Measurements from ENCODE around the gene RPLP2.
A peak's percentile ranks its signal among the peaks of the same experiment; 100 is the strongest.

The RPLP2 gene

GRCh38 chr11:819129-819931 is 9.6 kb downstream of the RPLP2 start:
- in situ Hi-C loops (cut with HindIII; ENCODE audit: low pct_ligation_motif_present, low sequenced_read_pairs) = no loop called here
- Histone ChIP-seq H3K27ac (peak overlapping the region; percentile 79), H3K4me3 (ENCODE audit: low read depth, low read length) (peak overlapping the region; percentile 52), H3K27me3 (replicated peaks) (no peaks in the 10 kb centered on the region), H3K36me3 (replicated peaks) (peaks cover 12% of the 10 kb centered on the region)
- peak; percentile 64 for DNase-seq
- TF ChIP-seq CTCF (IDR thresholded peaks at IDR 0.05; ENCODE audit: low read depth, low read length, missing control alignments) = peak; percentile 14

GRCh38 chr11:819943-820649 is 10.3 kb downstream of the RPLP2 start:
- no peaks in the 10 kb centered on the region for H3K27me3 ChIP-seq (replicated peaks)
- peak overlapping the region; percentile 79 for H3K27ac ChIP-seq
- H3K36me3 ChIP-seq (replicated peaks) = peaks cover 16% of the 10 kb centered on the region
- in situ Hi-C loops (cut with HindIII; ENCODE audit: low pct_ligation_motif_present, low sequenced_read_pairs) = no loop called here
- no peak for DNase-seq
- peak overlapping the region; percentile 52 for H3K4me3 ChIP-seq (ENCODE audit: low read depth, low read length)
- no peak for TF ChIP-seq CTCF (IDR thresholded peaks at IDR 0.05; ENCODE audit: low read depth, low read length, missing control alignments)

- in situ Hi-C loops (cut with HindIII; ENCODE audit: low pct_ligation_motif_present, low sequenced_read_pairs) = no loop called here
- Histone ChIP-seq H3K27ac (no peak overlapping the region), H3K27me3 (replicated peaks) (no peaks in the 10 kb centered on the region), H3K4me3 (ENCODE audit: low read depth, low read length) (peak overlapping the region; percentile 52), H3K36me3 (replicated peaks) (peaks cover 20% of the 10 kb centered on the region)
- TF ChIP-seq CTCF (IDR thresholded peaks at IDR 0.05; ENCODE audit: low read depth, low read length, missing control alignments) = no peak
- DNase-seq = no peak
Measured at GRCh38 chr11:820655-821511, 11.1 kb downstream of the RPLP2 start.

GRCh38 chr11:821512-822371 is 12.0 kb downstream of the RPLP2 start:
- TF ChIP-seq CTCF (IDR thresholded peaks at IDR 0.05; ENCODE audit: low read depth, low read length, missing control alignments) = no peak
- Histone ChIP-seq H3K27me3 (replicated peaks) (no peaks in the 10 kb centered on the region), H3K36me3 (replicated peaks) (peaks cover 20% of the 10 kb centered on the region), H3K27ac (no peak overlapping the region), H3K4me3 (ENCODE audit: low read depth, low read length) (no peak overlapping the region)
- in situ Hi-C loops (cut with HindIII; ENCODE audit: low pct_ligation_motif_present, low sequenced_read_pairs) = no loop called here
- DNase-seq = no peak
